ENCODE measurements around the gene KCNMA1.

- TF ChIP-seq EZH2 (IDR thresholded peaks at IDR 0.05; ENCODE audit: borderline replicate concordance, insufficient read depth, low read depth, low read length, poor library complexity, severe bottlenecking) (no peak), CTCF (IDR thresholded peaks at IDR 0.05) (no peak)
These were observed 174.1 kb downstream of the KCNMA1 start for GRCh38 chr10:77463499-77463898.

All from B cell (primary cell).